Amniotic epithelial cell (primary cell): ENCODE results near the gene MOK.
"Not testable (repeated sequence)": the region's sequence is repeated elsewhere in the genome, so short reads cannot be mapped to it uniquely, and the experiment has no call there.

Experiments used
- DNase-seq: peaks from one replicate; pipeline ENCODE4 v3.0.0-alpha.2; 2010; ENCODE audit warnings: low read depth

MOK gene

DNA sequence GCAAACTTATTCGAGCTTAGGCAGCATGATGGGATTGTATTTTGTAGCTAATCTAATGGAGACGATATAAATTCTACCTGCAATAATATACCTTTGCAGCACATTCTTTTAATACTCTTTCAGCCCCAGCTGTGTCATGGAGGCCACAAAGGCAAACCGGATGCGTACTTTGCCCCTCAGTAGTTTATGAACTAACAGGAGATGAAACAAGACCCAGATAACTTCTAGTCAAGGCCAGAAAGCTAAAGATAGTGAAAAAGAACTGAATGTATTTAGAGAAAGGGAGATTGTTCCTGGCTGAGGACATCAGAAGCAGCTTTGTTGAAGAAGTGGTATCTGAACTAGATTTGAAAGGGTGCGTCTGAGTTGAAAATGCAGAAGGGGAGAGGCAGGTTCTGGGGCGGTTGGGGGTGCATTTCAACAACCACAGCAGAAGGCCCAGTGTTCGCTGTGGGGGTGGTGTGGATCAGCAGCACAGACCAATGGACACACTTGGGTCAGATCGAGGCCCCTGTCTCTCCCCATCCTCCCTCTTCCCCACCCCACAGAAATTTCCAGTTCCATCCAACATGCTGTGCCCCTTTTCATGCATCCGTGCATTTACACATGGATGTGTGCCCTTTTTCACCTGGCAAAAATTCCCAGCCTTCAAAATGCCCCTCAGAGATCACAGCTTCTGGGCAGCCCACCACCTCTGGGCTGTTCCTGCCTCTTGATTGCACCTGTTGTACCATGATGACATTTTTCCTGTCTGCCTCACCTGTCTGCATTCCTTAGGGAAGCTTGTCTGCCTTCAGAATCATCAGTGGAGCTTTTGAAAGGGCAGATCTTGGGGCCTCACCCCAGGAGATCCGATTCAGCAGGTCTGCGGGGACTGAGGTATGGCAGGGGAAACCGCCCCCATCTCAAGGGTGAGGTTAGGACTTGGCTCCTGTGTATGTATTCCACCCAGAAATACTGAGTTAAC lies 16.8 kb upstream of the MOK start:
- no peak for DNase-seq

DNA sequence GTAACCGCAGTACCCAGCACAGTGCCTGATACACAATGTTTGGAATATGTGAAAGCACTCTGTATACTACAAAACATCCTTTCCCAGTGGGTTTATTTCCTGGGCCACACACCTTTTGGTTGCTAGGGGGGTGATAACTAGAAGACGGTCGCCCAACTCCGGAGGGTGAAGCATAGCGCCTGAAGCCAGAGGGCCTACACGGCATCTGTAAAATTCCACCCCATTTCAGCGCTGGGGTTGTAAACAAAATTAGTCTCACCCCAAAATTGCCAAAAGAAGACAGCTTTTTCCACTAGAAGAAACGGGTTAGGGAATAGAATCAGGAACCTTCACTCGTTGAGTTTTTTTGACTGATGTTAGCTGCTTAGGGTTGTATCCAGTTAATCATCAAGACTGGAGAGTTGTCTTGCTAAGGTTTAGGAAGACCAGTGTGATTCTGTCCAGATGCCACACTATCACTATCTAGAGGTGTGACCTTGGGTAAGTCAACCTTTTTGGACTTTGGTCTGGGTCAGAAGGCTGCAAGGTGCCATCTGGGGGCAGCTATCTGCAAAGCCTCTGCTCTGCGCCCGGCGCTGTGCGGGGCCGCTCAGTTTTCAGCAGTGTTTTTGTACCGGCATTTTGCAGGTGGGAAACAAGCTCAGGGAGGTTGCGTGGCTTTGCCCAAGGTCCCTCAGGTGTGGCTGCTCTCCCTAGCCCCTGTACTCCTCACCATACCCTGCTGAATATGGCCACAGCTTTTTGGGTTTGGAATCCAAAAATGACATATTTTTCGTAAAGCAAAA lies 15.9 kb upstream of the MOK start:
- no peak for DNase-seq

DNA sequence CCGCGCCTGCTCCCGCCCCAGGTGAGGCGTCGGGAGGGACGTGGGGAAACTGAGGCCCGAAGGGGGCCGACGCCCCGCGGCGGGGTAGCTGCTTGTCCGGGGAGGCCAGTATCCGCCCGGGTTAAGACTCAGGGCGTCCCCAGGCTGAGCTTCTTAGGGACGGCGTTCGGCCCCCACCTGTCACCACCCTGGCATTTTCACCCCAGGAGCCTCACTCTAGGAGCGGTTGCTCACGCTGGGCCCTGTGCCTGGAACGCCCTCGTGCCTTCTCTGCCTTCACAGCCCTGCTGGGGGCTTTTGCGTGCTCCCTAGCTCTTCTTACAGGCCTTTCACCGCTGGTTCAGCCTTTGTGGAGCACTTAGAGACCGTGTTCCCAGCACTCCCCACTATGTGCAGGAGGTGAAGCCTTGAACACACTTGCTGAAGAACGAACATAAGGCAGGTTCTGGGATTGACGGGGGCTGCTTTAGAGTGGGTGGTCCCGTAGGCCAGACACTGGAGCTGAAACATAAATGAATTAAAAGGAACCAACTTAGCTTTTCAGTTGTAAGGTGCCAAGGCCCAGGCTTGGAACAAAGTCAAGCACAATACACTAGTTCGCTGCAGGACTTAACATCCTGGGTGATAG lies 15.2 kb upstream of the MOK start:
- peak; percentile 46 for DNase-seq

GRCh38 chr14:102319351-102320032 lies 14.5 kb upstream of the MOK start, which contains the start of gene ZNF839:
Gene ZNF839, plus strand, starts transcription at chr14:102319746. Its CDS starts 20 bp downstream, at chr14:102319766.
- DNase-seq: peak; percentile 82

DNA sequence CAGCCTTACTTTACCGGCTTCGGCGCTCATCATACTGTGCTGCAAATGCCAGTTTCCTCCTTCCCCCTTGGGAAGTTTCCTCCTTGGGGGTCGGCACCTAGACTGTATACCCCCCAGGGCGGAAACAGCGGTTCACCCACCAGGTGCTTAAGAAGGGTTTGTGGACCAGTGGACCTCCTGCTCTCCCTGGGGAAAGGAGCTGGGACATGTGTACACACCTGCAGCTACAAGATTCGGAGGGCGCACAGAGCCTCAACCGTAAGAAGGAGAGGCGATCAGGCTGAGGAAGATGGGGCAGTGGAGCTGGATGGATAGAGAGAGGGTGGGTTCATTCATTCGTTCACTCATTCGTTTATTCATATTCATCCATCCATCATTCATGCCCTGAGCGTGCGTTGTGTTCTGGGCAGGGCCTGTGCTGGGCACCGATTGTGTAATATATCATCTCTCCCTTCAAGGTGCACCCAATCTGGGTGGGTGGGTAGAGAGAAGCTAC lies 13.9 kb upstream of the MOK start:
- no peak for DNase-seq

GRCh38 chr14:102317564-102318248 lies 12.7 kb upstream of the MOK start:
- no peak for DNase-seq

DNA sequence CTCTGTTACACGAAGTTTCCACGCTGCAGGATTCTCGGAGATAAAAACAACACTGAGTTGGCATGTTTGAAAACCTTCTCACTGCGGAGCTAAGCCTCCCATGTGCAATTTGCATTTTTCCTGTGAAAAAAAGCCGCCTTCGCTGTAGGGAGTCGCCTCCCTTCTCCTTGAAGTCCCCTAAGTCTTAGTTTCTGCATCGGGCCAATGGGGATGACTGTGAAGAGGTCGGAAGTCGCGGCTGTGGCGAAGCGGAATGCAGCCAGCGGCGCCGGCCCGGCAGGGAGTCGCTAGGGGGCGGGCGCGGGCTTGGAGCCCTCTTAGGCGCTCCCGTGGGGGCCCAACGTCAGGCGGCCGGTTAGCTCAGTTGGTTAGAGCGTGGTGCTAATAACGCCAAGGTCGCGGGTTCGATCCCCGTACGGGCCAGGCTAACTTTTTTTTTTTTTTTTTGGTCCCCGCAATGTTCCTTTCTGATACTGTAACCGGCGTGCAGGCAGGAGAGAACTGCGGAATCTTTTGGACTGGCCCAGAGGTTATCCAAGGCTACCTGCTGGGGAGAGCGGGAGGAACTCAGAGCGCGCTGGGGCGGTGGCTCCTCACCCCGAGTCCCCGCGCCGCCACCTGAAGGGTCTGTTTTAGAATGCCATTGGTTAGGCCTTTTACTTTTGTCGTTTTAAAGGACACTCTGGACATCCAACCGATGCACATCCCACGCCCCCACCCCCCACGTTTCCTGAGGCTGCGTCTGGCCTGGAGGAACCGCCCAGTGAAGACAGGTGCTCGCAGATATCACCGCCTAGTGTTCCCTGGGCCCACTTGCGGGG lies 12.0 kb upstream of the MOK start:
- DNase-seq: peak; percentile 79

GRCh38 chr14:102316338-102316742 lies 11.4 kb upstream of the MOK start:
- DNase-seq: peak; percentile 79

DNA sequence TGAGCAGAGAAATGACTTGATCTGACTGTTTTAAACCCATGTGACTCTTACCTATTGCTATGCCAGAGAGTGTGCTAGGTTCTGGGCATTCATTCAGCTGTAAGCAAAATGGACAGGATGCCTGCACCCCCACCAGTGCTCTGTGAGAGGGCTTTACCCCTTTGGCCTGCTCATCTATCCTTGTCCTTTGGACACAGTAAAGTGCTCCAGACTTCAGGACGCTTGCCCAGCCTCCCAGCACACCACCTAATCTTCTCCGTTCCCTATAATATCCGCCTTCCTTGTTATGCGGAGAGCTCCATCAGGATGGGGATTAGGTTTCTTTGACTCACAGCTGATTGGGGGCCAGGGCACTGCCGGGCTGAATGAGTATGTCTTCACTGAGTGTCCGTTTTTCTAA lies 10.2 kb upstream of the MOK start:
- no peak for DNase-seq

GRCh38 chr14:102314242-102315011 lies 9.5 kb upstream of the MOK start:
- peak; percentile 73 for DNase-seq

- no peak for DNase-seq
Measured at GRCh38 chr14:102303664-102304063, 1.3 kb downstream of the MOK start.

DNA sequence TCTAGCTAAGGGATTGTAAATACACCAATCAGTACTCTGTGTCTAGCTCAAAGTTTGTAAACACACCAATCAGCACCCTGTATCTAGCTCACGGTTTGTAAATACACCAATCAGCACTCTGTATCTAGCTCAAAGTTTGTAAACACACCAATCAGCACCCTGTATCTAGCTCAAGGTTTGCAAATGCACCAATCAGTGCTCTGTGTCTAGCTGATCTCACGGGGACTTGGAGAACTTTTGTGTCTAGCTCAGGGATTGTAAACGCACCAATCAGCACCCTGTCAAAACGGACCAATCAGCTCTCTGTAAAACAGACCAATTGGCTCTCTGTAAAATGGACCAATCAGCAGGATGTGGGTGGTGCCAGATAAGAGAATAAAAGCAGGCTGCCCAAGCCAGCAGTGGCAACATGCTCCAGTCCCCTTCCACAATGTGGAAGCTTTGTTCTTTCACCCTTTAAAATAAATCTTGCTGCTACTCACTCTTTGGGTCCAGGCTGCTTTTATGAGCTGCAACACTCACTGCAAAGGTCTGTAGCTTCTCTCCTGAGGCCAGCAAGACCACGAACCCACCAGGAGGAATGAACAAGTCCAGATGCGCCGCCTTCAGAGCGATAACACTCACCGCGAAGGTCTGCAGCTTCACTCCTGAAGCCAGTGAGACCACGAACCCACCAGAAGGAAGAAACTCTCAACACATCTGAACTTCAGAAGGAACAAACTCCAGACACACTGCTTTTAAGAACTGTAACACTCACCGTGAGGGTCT lies 6.5 kb downstream of the MOK start:
- DNase-seq: not testable (repeated sequence)

DNA sequence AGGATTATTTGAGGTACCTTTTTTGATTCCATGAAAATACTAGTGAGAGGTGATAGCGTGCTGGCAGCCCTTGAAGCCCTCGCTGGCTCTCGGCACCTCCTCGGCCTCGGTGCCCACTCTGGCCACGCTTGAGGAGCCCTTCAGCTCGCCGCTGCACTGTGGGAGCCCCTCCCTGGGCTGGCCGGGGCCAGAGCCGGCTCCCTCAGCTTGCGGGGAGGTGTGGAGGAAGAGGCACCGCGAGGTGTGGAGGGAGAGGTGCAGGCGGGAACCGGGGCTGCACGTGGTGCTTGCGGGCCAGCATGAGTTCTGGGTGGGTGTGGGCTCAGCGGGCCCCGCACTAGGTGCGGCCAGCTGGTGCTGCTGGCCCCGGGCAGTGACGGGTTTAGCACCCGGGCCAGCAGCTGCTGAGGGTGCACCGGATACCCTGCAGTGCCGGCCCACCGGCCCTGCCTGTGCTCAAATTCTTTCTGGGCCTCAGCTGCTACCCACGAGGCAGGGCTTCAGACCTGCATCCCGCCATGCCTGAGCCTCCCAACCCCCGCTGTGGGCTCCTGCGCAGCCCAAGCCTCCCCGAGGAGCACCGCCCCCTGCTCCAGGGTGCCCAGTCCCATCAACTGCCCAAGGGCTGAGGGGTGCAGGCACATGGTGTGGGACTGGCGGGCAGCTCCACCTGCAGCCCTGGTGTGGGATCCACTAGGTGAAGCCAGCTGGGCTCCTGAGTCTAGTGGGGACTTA lies 7.4 kb downstream of the MOK start:
- no peak for DNase-seq

DNA sequence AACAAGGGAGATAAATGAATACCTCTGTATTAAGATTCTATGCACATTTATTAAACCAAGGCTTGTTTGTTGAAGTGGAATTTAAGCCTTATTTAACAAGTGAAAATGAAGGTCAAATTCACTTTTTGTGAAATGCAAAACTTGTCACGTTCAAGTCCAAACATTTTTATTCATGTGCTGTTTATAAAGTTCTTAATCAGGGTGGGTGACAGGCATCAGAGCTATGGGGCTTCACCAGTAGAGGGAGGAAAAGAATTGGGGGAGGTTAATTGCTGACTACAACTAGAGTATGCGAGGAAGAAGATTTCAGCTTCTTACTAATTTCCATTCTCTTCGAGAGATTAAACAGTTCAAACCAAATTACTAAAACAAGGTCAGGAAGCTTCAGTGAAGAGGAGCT lies 9.7 kb downstream of the MOK start:
- DNase-seq: peak; percentile 33

GRCh38 chr14:102293781-102294180 lies 11.2 kb downstream of the MOK start:
- DNase-seq: no peak

DNA sequence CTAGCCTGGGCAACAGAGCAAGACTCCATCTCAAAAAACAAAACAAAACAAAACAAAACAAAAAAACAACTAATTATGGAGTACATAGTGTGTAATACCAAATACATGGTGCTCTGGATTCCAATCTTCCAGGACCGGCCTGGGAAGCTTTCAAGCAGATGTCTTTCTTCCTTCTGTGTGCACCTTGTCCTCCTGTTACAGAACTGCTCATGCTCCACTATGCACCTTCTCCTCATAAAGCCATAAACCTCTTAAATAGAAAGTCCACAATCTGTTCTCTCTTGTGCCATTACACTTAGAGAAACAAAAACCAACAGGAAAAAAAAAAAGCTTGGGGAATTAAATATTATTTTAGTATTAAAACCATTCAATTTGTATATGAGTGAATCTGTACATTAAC lies 12.5 kb downstream of the MOK start:
- no peak for DNase-seq

- no peak for DNase-seq
Measured at GRCh38 chr14:102288139-102288538, 16.8 kb downstream of the MOK start.

- no peak for DNase-seq
Measured at GRCh38 chr14:102285106-102285505, 19.9 kb downstream of the MOK start.
